ENCODE measurements around the gene FHIT.

Gene FHIT

DNA sequence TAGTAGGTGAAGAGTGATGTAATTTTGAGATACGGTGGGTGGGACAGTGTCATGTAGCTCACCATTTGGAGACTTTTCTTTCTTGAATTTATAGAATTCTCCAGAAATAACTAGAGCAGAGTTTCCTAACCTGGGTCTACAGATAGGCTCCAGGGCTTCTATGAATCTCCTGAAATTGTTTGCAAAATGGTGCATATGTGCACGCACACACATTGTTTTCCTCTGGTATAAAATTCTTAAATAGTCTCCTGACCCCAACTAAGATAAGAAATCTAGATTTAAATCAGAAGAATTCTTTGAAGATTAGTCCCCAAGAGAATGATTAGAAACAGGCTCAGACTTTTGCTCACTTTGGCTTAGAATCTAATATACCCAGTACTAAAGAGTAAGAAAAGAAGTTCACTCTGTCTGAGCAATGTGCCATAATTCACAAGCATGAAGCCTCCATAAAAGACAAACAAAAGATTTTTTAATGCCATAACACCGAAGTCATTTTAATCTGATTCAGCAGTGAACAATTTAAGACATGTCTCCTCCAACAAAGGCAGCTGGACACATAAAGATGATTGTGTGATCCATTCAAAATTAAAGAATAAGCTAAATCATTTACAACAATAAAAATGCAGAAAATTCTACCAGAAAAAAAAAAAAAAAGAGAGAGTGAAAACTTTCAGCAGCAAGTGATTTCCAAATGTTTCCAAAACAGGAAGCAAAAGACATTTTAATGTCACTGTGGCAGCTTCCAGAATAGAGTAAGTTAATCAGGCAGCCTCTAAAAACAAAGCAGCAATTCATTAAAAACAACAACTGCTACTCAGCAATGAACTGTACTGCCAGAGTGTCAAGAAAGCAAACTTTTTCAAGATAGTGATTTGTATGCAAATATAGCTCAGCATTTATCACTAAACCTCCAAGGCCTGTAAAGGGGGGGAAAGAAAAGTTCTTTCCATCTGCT, 1225.9 kb downstream of the FHIT start:
- DNase-seq: peak; percentile 52

DNA sequence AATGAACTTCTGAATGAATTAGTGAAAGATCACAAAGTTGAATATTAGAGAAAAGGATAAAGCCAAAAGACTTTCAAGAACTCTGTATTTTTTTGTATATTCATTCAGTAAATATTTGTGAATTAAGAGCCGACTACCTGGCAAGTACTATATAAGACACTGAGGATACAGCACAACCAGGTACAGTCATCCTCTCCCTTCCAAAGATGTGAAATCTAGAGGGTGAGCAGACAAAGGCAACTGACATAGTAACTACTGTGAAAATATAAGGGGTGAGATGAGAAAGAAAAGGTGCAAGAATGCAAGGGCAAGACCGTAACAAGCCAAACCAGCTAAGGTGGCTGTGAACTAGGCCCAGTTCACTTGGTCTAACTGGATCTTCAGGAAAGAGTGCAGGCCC, 1226.9 kb downstream of the FHIT start:
- DNase-seq: no peak

DNA sequence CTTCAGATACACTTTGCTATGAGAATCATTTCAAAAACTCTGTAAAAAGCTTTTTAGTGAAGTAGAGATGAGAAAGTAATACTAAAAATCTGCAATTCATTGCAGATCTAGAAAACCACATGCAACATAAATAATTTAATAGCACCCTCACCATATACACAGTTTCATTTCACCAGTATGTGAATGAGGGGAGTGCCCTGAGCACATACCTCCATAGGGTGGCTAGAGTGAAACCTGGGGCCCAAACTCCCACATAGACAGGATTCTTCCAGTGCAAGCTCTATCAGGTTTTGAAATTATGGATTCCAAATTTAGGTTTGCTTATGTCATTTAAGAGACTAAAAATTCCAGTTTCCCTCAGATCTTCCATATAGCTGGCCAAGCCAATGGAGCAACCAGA, 1228.1 kb downstream of the FHIT start:
- DNase-seq: no peak

DNA sequence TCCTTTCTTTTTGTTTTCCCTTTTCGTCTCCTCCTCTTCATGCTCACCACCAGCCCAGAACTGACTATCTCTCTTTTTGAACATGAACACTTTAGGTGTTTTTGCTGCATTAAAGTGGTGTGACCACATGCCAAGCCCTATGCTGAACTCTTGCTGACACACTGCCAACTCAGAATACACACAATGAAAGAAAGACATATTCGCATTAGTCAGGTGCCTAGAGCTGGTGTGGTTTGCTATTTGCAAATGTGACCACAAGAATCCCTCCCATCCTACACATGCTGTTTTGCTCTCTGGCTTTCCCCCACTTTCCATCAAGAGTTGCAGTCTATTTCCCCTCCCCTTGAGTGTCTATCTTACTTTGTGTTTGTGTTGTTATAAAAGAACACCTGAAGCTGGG, 1233.6 kb downstream of the FHIT start:
- peak; percentile 4 for DNase-seq

DNA sequence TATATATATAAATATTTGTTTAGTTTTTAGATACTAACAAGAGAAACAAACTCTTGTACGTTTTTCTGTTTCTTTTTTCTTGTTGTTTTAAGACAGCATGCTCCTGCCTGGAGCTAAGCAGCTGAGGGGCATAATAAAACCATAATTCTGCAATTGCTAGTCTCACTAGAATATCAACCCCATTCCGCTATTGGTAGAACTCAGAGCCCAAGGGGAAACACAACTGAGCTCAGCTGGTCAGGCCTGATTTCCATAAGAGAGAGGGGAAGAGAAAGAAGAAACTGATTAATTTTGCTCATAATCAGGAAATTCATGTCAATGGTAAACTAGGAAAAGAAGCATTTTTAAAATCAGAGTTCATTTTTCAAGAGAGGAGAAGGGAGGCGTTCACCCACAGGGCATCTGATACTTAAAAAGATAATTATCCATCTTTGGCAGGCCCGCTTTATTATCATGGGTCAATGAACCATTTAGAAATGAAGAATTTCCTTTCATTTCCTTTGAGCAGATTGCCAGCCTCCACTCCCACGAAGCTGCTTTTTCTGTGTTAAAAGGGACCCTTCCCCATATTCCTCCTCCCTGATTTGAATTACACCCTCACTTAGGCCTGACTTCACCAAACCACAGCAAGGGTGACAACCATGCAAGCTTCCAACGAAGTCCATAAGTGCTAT, 1236.1 kb downstream of the FHIT start:
- no peak for DNase-seq

DNA sequence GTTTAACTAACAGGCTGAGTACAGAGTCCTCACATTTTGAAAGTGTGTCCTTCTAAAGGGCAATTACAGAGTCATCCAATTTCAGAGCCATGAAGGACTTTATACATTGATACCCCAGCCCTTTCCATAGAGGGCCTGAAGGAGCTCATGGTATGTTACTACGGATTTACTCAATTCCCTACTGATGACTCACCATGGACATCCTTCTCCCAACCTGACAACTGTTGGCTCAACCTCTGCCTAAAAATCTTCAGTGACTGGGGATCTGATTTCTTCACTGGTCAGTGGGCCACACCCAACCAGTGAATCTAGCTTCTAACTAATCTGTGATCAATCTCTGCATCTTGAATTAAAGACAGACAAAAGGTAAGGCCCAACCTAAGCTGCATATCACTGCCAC, 1238.0 kb downstream of the FHIT start:
- peak; percentile 6 for DNase-seq

DNA sequence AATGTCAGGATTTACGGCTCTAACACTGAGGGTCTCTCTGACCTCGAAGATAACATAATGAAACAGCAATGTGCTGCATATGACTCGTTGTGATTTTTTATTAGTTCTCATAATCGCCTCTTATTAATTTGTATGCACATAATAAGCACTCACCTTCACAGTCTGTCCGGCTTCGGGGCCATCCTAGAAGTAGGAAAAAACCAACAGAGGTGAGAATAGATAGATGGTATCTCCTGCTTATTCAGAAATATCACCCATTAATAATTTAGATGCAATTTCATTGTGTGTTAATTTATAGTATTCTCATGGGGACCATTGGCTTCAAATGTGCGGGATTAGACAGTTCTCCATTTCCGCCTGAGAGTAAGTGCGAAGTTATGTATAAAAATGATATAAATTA, 1240.0 kb downstream of the FHIT start:
- no peak for DNase-seq

DNA sequence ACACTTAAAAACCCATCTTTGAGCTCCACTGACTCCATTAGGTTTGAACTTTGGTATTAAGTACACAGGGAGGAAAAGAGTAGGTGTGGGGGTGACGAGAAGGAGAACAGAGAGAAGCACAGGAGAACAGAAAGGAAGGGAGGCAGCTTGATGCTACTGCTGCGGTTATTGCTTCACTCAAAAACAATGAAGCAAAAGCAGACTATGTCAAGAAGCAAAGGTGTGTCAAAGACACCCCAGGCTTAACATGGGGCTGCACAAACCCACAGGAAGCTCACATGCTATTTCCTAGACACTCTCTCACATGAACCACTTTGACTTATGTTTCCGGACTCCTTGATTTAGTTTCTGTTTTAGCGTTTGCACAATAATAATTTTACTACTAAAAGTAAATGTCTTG, 1240.5 kb downstream of the FHIT start:
- no peak for DNase-seq

GRCh38 chr3:60009931-60010478, 1241.2 kb downstream of the FHIT start:
- DNase-seq: no peak

DNA sequence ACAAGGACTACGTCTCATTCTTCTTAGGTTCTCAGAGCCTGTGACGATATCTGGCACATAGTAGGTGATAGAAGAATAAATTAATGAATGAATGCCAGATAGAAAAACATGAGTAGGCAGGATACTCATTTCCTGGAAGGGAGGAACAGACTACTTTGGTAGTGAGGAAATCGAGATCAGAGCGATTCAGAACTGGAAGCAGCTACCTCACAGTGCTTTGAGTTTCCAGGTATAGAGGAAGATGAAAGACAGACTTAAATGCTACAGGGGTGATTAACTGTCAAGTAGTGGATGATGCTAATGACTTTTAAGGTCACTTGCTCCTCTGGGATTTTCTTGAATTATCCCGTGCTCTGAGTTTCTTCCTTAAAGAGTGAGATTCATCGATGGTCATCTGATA, 1249.9 kb downstream of the FHIT start:
- DNase-seq: no peak

- no peak for DNase-seq
These were observed 1250.7 kb downstream of the FHIT start for GRCh38 chr3:60000311-60001105.

GRCh38 chr3:59998058-59998457, 1253.2 kb downstream of the FHIT start:
- DNase-seq: peak; percentile 8

GRCh38 chr3:59997583-59997982, 1253.7 kb downstream of the FHIT start:
- no peak for DNase-seq

- DNase-seq: peak; percentile 46
These were observed 1255.2 kb downstream of the FHIT start for GRCh38 chr3:59996056-59996455.

- no peak for DNase-seq
These were observed 1255.7 kb downstream of the FHIT start for GRCh38 chr3:59995563-59995962.

GRCh38 chr3:59994732-59995304, 1256.4 kb downstream of the FHIT start:
- no peak for DNase-seq

DNA sequence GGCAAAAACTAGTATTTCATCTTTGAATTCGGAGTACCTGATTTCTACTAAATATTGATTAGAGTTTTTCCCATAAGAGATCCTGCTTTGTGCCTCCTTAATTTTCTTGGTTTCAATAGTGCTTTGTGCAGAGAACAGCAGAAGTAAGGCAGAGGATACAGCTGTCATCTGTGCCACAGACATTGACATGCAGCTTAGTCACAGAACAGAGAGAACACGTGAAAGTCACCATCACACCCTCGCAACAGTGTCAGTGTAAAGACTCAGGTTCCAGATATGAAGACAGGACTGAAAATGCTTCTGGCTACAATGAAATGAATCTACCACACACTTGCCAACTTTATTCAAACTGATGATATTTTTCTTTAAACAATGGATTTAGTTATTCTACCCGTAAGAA, 1258.7 kb downstream of the FHIT start:
- DNase-seq: no peak

DNA sequence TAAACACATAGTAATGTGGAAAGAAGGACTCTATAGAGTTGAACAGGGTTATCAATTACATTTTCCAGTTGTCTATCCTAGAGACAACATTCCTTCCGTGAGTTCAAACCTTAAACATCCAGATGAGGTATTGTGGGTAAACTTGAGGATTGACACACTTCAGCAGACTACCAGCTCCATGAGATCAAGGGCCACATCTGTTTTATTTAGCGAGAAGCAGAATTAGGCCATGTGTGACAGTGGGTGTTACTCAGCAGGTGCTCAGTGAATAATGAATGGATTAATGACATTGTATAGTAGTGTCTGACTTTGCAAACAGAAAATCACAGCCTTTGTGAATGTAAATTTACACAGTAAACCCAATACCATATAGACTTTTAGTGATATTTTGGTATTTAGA, 1260.3 kb downstream of the FHIT start:
- DNase-seq: no peak

GRCh38 chr3:59982510-59982909, 1268.7 kb downstream of the FHIT start:
- DNase-seq: no peak

DNA sequence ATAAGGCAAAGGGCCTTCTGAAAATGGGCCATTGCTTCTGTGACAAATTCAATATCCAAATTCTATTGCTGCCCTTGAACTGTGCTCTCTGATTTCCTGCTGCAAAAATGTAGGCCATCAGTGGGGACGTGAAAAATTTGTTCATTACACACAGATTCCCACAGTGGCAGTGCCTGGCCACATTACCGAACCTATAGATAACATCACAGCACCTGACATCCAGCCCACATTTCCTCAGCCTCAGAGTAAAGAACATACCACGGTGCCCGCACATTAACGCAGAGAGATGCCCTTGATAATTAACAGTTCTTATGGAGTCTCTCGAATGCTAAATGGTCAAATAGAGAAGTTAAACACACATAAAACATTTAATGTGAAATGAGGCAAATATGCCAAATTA, 1269.9 kb downstream of the FHIT start:
- no peak for DNase-seq

- DNase-seq: no peak
These were observed 1270.7 kb downstream of the FHIT start for GRCh38 chr3:59980576-59980975.

- DNase-seq: no peak
These were observed 1271.7 kb downstream of the FHIT start for GRCh38 chr3:59979542-59979941.

DNA sequence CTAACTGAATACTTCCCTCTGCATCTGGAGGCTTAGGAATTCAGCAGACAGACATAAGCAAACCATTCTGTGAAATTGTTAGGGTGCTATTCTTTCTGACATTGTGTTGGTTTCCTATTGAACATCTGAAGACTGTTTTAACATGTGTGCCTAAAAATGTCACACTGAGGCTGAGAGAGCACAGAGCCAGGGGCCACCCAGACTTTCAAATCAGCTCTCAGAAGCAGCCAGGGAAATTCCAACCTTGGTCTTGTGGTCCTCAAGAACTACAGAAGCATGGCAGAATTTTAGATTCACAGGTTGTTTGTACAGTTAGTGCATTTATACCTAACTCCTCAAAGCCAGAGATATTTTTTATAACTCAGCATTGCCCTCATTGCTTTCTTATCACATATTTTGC, 1272.3 kb downstream of the FHIT start:
- no peak for DNase-seq

All from fibroblast of skin of scalp (primary cell).